ENCODE data around the gene NUDT3.
"Not testable (repeated sequence)": the region's sequence is repeated elsewhere in the genome, so short reads cannot be mapped to it uniquely, and the experiment has no call there.

The NUDT3 gene

DNA sequence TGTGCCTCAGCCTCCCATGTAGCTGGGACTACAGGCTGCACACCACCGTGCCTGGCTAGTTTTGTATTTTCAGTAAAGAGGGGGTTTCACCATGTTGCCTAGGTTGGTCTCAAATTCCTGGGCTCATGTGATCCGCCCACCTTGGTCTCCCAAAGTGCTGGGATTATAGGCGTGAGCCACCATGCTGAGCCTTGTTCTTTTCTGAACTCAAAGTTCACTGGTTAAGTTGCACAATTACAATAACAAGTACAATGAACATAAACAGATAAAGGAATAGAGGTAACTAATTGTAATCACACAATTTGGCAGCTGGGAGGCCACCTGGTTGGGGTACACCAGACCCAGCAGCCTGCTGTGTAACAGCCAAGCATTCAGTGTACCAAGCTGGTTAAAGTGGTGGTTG, 6.7 kb downstream of the NUDT3 start:
- H3K4me3 Mint-ChIP-seq = no peak overlapping the region
- H3K4me1 Mint-ChIP-seq (ENCODE audit: low read depth) = peaks cover 38% of the 10 kb centered on the region
- H3K27me3 Mint-ChIP-seq = no peaks in the 10 kb centered on the region
- H3K9me3 Mint-ChIP-seq (ENCODE audit: low read depth) = no peaks in the 10 kb centered on the region
- no peaks in the 10 kb centered on the region for H3K36me3 Mint-ChIP-seq
- H3K27ac Mint-ChIP-seq = no peak overlapping the region

DNA sequence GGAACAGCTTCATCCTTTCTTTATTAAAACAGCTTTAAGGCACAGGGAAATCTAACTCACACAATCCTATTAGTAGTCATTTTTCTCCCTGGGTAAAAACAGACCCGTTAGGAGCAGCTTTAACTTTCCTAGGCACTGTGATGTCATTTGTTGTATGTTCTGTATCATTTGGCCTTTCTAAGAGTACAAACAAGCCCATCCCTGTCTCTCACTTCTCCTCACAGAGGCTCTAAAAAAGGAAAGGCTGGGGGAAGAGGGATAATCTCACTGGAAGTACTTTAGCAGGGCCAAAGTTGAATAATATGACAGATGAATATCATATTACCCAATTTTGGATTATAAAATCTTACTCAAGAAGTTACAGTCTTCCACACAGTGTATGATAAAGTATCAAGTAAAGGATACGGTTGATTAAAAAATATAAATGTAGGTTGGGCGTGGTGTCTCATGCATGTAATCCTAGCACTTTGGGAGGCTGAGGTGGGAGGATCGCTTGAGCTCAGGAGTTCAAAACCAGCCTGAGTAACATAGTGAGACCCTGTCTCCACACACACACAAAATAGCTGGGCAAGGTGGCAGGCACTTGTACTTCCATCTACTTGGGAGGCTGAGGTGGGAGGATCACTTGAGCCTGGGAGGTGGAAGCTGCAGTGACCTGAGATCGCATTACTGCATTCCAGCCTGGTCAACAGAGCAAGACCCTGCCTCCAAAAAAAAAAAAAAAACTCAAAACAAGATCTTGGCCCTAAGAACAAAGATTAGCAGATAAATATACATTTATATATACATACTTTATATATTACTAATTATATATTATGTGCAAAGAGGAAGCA, 7.9 kb downstream of the NUDT3 start:
- no peaks in the 10 kb centered on the region for H3K27me3 Mint-ChIP-seq
- no peaks in the 10 kb centered on the region for H3K36me3 Mint-ChIP-seq
- H3K9me3 Mint-ChIP-seq (ENCODE audit: low read depth) = no peaks in the 10 kb centered on the region
- H3K27ac Mint-ChIP-seq = peak overlapping the region; percentile 31
- no peak overlapping the region for H3K4me3 Mint-ChIP-seq
- peaks cover 41% of the 10 kb centered on the region for H3K4me1 Mint-ChIP-seq (ENCODE audit: low read depth)

DNA sequence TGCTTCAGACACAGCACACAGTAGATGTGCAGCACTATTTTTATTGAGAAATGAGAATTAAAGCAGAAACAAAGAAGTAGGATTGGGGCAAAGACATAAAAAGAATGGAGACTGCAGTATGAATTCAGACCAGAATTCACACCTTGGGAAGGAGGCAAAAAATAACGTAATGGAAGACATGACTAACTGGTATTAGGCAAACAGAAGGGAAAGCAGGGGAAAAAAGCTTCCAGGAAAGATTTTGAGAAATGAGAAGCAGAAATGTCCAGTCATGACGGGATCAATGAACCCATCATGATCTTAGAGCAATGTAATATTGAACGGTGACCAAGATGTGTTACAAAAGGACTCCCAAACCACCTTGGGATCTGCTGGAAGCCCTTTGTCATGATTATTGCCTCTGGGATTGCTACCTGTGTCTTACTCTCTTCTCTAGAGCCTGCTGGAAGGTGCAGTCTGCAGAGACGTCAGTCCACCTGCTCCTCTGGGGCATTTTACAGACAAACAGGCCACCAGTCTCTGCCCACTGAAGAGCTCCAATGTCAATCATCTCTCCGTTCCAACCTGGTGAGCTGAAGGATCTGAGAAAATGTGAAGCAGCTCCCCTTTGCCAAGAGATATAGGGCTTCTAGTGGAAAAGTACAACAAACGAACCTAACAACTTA, 8.7 kb downstream of the NUDT3 start:
- no peaks in the 10 kb centered on the region for H3K36me3 Mint-ChIP-seq
- H3K9me3 Mint-ChIP-seq (ENCODE audit: low read depth) = no peaks in the 10 kb centered on the region
- no peaks in the 10 kb centered on the region for H3K27me3 Mint-ChIP-seq
- H3K27ac Mint-ChIP-seq = peak overlapping the region; percentile 31
- peaks cover 37% of the 10 kb centered on the region for H3K4me1 Mint-ChIP-seq (ENCODE audit: low read depth)
- no peak overlapping the region for H3K4me3 Mint-ChIP-seq

DNA sequence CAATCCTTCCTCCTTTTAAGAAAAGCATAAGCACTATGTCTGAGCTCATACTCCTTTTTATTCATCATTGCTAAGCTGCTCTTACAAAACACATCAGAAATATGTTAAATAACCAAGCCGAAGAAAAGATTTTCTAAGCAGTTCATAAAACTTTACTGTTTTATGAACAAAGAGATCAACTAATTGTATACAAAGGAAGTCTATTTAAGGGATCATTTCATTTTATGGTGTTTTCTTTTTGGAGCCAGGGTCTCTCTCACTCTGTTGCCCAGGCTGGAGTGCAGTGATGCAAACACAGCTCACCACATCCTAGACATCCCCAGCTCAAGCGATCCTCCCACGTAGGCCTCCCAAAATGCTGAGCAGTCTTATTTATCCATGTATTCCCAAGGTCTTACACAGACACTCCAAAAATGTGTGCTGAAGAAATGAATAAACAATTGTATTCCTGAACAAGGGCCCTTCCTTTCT, 9.3 kb downstream of the NUDT3 start:
- Mint-ChIP-seq H3K4me1 (ENCODE audit: low read depth) (peaks cover 36% of the 10 kb centered on the region), H3K27me3 (no peaks in the 10 kb centered on the region), H3K36me3 (no peaks in the 10 kb centered on the region), H3K4me3 (no peak overlapping the region), H3K27ac (no peak overlapping the region), H3K9me3 (ENCODE audit: low read depth) (no peaks in the 10 kb centered on the region)

DNA sequence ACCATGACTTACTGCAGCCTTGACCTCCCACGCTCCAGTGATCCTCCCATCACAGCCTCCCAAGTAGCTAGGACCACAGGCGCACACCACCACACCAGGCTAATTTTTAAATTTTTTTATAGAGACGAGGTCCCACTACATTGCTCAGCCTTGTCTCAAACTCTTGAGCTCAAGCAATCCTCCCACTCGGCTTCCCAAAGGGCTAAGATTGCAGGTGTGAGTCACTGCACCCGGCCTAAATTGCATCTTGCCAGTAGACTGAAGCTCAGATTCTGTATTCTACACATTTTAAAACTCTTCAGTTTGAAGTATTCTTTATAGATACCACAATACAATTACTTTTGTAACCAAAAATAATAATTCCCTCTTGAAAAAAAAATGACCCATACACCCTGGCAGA, 11.4 kb downstream of the NUDT3 start:
- Mint-ChIP-seq H3K4me1 (ENCODE audit: low read depth) (peaks cover 24% of the 10 kb centered on the region), H3K27ac (no peak overlapping the region), H3K27me3 (no peaks in the 10 kb centered on the region)

DNA sequence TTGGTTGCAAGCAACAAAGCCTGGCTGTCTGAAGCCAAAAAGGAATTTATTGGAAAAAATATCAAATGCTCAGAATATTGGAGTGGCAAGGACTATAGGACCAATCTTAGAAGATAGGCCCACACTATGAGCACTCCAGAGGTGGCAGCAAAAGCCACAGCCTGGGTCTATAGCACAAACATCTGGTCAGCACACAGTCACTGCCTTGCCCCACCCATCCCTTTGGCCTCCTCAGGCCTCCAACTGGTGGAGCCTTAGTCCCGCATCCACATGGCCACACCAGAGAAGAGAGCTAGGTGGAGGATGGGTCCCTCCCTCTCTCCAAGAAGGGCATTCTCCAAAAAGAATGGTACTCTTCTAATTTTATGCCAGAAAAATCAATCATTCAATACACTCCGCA, 14.0 kb downstream of the NUDT3 start:
- Mint-ChIP-seq H3K4me1 (ENCODE audit: low read depth) (peaks cover 10% of the 10 kb centered on the region), H3K27ac (no peak overlapping the region), H3K4me3 (no peak overlapping the region)

More for the DNA sequence above, 11.4 kb downstream of the NUDT3 start:
- H3K9me3 Mint-ChIP-seq (ENCODE audit: low read depth) = no peaks in the 10 kb centered on the region
- no peak overlapping the region for H3K4me3 Mint-ChIP-seq
- no peaks in the 10 kb centered on the region for H3K36me3 Mint-ChIP-seq

DNA sequence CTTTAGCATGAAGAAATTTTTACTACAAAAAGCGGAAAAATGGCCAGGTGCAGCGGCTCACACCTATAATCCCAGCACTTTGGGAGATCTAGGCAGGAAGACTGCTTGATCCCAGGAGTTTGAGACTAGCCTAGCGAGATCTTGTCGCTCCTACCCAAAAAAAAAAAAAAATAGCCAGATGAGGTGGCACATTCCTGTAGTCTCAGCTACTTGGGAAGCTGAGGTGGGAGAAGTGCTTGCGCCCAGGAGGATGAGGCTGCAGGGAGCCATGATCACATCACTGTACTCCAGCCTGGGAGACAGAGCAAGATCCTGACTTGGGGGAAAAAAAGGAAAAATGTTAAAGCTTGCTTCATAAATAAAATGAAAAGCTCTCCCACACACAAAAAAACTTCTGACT, 14.5 kb downstream of the NUDT3 start:
- Mint-ChIP-seq H3K9me3 (ENCODE audit: low read depth) (no peaks in the 10 kb centered on the region), H3K4me1 (ENCODE audit: low read depth) (peaks cover 8% of the 10 kb centered on the region), H3K4me3 (no peak overlapping the region), H3K27me3 (no peaks in the 10 kb centered on the region), H3K36me3 (no peaks in the 10 kb centered on the region), H3K27ac (no peak overlapping the region)

More for the DNA sequence above, 14.0 kb downstream of the NUDT3 start:
- no peaks in the 10 kb centered on the region for H3K9me3 Mint-ChIP-seq (ENCODE audit: low read depth)
- no peaks in the 10 kb centered on the region for H3K27me3 Mint-ChIP-seq
- no peaks in the 10 kb centered on the region for H3K36me3 Mint-ChIP-seq

DNA sequence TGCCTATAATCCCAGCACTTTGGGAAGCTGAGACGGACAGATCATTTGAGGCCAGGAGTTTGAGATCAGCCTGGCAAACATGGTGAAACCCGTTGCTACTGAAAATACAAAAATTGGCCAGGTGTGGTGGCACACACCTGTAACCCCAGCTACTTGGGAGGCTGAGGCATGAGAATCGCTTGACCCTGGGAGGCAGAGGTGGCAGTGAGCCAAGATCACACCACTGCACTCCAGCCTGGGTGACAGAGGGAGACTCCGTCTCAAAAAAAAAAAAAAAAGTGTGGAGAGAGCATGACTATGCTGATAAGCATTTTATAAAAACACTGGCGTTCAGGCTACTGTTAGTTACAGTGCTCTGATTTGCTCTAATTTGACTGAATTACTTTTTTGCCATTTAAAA, 14.9 kb downstream of the NUDT3 start:
- H3K27me3 Mint-ChIP-seq; H3K4me3 Mint-ChIP-seq; H3K36me3 Mint-ChIP-seq; H3K9me3 Mint-ChIP-seq (ENCODE audit: low read depth); H3K27ac Mint-ChIP-seq; H3K4me1 Mint-ChIP-seq (ENCODE audit: low read depth): not testable (repeated sequence)

DNA sequence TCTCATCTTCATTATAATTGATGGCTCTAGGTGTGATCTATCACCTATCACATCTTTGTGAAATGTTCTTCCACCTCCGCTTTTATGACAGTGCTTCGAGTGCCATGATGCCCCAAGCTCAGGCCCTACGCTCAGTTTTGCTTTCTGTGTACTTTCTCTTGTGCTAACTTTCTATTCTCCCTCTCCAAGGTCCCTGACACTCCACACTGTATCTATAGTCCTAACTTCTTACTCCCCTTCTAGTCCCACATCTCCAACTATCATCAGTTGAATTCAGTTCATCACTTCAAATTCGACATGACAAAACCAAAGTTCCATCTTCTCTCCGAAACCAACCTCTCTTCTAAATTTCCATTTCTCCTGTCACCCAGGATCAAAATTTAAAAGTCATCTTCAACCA, 16.6 kb downstream of the NUDT3 start:
- Mint-ChIP-seq H3K4me3 (no peak overlapping the region), H3K4me1 (ENCODE audit: low read depth) (peaks cover 11% of the 10 kb centered on the region), H3K27me3 (no peaks in the 10 kb centered on the region), H3K36me3 (peaks cover 2% of the 10 kb centered on the region), H3K27ac (no peak overlapping the region), H3K9me3 (ENCODE audit: low read depth) (no peaks in the 10 kb centered on the region)

DNA sequence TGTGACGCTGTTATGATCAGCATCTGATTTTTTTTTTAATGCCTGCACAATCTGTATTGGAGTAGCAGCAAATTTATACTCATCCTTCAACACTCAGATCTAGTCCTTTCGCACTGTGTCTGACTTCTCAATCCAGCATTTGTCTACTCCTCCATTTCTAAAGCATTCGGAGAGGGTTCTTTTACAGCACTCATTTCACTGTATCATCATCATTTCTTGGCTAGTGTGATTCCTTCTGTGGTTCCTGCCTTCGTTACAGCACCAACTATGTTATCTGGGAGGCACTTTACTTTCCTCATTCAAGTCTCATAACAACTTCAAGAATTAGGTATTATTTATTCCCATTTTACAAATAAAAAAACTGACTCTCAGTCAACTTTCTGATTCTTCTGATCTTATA, 18.0 kb downstream of the NUDT3 start:
- Mint-ChIP-seq H3K27me3 (no peaks in the 10 kb centered on the region), H3K4me1 (ENCODE audit: low read depth) (peaks cover 18% of the 10 kb centered on the region), H3K36me3 (peaks cover 5% of the 10 kb centered on the region), H3K4me3 (no peak overlapping the region), H3K9me3 (ENCODE audit: low read depth) (no peaks in the 10 kb centered on the region), H3K27ac (no peak overlapping the region)

DNA sequence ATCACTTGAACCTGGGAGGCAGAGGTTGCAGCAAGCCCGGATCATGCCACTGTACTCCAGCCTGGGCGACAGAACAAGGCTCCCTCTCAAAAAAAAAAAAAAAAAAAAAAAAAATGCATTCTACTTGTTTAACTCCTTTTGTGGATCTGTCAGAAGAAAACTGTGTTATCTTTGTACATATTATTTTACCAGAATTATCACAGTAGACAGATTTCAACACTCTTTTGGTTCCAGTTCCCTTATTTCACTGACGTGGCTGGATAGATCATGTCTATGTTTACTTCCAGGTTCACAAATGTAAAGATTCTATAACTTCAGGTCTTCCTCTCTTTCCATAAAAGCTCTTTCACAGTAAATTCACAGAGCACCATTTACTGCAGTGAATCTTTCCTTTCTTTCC, 18.4 kb downstream of the NUDT3 start:
- peaks cover 22% of the 10 kb centered on the region for H3K4me1 Mint-ChIP-seq (ENCODE audit: low read depth)
- H3K9me3 Mint-ChIP-seq (ENCODE audit: low read depth) = no peaks in the 10 kb centered on the region
- no peak overlapping the region for H3K27ac Mint-ChIP-seq
- peaks cover 9% of the 10 kb centered on the region for H3K36me3 Mint-ChIP-seq
- no peak overlapping the region for H3K4me3 Mint-ChIP-seq
- H3K27me3 Mint-ChIP-seq = no peaks in the 10 kb centered on the region

DNA sequence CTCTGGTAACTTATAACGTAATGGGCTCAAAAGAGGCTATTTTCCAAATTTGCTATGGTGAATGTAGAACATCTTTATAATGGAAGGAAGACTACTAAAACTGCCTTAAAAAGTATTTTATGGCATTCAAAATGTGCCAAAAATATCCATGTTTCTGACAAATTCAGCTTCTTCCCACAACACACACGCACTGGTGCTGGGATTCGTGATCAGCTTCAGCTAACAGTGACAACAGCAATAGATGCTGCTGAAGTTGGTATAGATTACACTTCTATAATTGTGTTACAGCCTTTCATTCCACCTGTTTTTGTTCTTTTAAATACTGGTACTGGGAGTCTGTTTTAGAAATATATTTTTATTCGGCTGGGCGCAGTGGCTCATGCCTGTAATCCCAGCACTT, 19.0 kb downstream of the NUDT3 start:
- H3K4me3 Mint-ChIP-seq = no peak overlapping the region
- no peaks in the 10 kb centered on the region for H3K9me3 Mint-ChIP-seq (ENCODE audit: low read depth)
- H3K27ac Mint-ChIP-seq = no peak overlapping the region
- H3K27me3 Mint-ChIP-seq = no peaks in the 10 kb centered on the region
- peaks cover 10% of the 10 kb centered on the region for H3K36me3 Mint-ChIP-seq
- peaks cover 21% of the 10 kb centered on the region for H3K4me1 Mint-ChIP-seq (ENCODE audit: low read depth)

DNA sequence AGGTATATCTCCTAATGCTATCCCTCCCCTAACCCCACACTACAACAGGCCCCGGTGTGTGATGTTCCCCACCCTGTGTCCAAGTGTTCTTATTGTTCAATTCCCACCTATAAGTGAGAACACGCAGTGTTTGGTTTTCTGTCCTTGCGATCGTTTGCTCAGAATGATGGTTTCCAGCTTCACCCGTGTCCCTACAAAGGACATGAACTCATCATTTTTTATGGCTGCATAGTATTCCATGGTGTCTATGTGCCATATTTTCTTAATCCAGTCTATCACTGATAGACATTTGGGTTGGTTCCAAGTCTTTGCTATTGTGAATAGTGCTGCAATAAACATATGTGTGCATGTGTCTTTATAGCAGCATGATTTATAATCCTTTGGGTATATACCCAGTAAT, 20.6 kb downstream of the NUDT3 start:
- not testable (repeated sequence) for H3K4me3 Mint-ChIP-seq; H3K27me3 Mint-ChIP-seq; H3K27ac Mint-ChIP-seq; H3K9me3 Mint-ChIP-seq (ENCODE audit: low read depth); H3K36me3 Mint-ChIP-seq
- peaks cover 26% of the 10 kb centered on the region for H3K4me1 Mint-ChIP-seq (ENCODE audit: low read depth)

DNA sequence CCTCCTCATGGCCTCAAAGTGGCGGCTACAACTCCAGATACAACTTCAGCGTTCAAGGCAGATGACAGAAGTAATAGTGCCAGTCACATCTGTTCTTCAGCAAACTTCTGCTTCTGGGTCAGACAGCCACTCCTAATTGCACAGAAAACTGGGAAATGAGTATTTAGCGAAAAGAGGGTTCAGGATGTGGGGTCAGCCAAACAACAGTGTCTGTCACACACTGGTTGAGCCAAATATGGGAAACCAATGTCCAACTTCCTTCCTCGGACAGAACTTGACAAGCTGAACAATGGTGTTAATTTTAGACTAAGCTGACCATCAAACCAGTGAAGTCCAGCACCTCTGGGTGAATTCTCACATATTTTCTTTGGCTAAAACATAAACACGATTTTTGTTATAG, 22.1 kb downstream of the NUDT3 start:
- H3K27ac Mint-ChIP-seq = no peak overlapping the region
- H3K27me3 Mint-ChIP-seq = no peaks in the 10 kb centered on the region
- H3K4me3 Mint-ChIP-seq = peak overlapping the region; percentile 8
- peaks cover 32% of the 10 kb centered on the region for H3K4me1 Mint-ChIP-seq (ENCODE audit: low read depth)
- H3K36me3 Mint-ChIP-seq = peaks cover 10% of the 10 kb centered on the region
- H3K9me3 Mint-ChIP-seq (ENCODE audit: low read depth) = no peaks in the 10 kb centered on the region

DNA sequence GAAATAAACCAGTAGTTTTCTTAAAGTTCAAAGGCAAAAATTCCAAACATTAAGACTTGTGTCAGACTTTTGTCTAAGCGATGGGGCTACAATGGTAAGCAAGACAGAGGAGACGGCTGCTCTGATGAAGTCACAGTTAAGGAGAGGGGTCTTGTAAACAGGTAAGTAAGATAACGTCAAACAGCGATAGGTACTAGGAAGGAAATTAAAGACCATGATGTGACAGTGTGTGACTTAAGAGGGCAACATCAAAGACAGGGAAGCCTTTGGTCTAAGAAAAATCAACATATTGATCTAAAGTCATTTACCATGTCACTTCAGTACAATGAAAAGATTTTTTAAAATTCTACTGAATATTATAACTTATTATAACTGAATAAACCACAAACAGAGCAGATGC, 23.1 kb downstream of the NUDT3 start:
- Mint-ChIP-seq H3K9me3 (ENCODE audit: low read depth) (no peaks in the 10 kb centered on the region), H3K4me3 (no peak overlapping the region), H3K27ac (peak overlapping the region; percentile 17), H3K36me3 (peaks cover 10% of the 10 kb centered on the region), H3K27me3 (no peaks in the 10 kb centered on the region), H3K4me1 (ENCODE audit: low read depth) (peaks cover 36% of the 10 kb centered on the region)

DNA sequence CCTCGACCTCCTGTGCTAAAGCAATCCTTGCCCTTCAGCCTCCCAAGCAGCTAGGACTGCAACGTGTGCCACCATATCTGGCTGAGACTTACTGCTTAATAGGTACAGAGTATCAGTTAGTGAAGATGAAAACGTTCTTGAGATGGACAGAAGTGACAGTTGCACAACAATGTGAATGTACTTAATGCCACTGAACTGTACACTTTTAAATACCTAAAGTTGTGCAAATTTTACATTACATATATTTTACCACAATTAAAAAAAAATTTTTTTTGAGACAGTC, 25.9 kb downstream of the NUDT3 start:
- H3K4me1 Mint-ChIP-seq (ENCODE audit: low read depth) = peaks cover 53% of the 10 kb centered on the region
- no peaks in the 10 kb centered on the region for H3K27me3 Mint-ChIP-seq
- no peak overlapping the region for H3K4me3 Mint-ChIP-seq
- H3K9me3 Mint-ChIP-seq (ENCODE audit: low read depth) = no peaks in the 10 kb centered on the region
- no peak overlapping the region for H3K27ac Mint-ChIP-seq
- peaks cover 8% of the 10 kb centered on the region for H3K36me3 Mint-ChIP-seq
